Cardiac fibroblast (primary cell): Measurements from ENCODE around the gene PRSS21.

Experiments
- DNase-seq, 2 donors: peaks; one replicate each; pipeline versions ENCODE4 v3.0.0 to v3.0.0-alpha.2; 2010; ENCODE audit warnings: low read depth in 2 of 2
- H3K4me3 ChIP-seq, 2 donors: replicated peaks in 1 of 2; 1 replicate in 1 of 2; 2 replicates in 1 of 2; pipeline ENCODE4 v1.5.1; 2011; ENCODE audit warnings: low read depth in 2 of 2, low read length in 2 of 2, mild to moderate bottlenecking in 2 of 2, moderate library complexity in 1 of 2
- TF ChIP-seq, protein P1 (sequence below): IDR thresholded peaks from one replicate; pipeline ENCODE4 v1.5.1; 2011; ENCODE audit warnings: low read depth, mild to moderate bottlenecking, low read length, inconsistent platforms

PRSS21 gene

DNA sequence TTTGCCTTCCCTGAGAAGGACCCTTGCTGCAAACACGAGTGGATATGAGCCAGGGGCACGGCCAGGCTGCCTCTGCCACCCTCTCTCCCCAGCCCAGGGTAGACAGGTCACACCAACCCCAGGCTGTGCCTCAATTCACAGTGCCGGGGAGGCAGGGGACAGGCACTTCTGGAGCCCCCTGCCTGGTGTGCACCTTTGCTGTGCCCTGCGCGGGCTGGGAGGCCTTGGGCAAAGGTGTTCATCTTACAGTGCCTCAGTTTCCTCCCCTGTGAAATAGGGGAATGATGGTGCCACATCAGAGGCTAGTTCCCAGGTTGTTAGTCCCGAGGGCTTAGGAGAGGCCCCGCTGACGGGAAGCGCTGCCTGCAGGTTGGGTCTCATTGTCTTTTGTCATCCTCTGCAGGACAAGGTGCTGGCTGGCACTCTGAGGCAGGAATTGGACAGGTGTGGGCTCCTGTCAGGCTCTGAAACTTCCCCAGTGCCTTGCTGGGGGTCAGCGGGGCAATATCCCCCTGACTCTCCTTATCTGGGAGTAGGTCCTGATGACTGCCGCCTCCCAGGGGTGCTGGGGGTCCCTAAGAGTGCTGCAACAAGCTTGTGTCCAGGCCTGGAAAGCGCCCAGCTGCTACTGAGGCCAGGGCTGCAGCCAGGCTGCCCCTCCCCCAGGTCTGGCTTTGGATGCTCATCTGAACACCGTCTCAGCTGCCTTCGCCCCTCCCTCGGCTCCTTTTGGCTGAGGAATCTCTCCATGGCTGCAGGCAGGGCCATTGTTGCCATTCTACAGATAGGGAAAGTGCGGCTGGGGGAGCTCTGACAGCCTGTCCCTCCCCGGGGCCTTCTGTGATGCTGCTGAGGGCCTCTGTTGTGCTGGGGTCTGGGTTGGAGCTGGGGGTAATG lies 3.1 kb downstream of the PRSS21 start:
- no peak for DNase-seq
- TF ChIP-seq, protein P1, sequence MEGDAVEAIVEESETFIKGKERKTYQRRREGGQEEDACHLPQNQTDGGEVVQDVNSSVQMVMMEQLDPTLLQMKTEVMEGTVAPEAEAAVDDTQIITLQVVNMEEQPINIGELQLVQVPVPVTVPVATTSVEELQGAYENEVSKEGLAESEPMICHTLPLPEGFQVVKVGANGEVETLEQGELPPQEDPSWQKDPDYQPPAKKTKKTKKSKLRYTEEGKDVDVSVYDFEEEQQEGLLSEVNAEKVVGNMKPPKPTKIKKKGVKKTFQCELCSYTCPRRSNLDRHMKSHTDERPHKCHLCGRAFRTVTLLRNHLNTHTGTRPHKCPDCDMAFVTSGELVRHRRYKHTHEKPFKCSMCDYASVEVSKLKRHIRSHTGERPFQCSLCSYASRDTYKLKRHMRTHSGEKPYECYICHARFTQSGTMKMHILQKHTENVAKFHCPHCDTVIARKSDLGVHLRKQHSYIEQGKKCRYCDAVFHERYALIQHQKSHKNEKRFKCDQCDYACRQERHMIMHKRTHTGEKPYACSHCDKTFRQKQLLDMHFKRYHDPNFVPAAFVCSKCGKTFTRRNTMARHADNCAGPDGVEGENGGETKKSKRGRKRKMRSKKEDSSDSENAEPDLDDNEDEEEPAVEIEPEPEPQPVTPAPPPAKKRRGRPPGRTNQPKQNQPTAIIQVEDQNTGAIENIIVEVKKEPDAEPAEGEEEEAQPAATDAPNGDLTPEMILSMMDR, result no peak

DNA sequence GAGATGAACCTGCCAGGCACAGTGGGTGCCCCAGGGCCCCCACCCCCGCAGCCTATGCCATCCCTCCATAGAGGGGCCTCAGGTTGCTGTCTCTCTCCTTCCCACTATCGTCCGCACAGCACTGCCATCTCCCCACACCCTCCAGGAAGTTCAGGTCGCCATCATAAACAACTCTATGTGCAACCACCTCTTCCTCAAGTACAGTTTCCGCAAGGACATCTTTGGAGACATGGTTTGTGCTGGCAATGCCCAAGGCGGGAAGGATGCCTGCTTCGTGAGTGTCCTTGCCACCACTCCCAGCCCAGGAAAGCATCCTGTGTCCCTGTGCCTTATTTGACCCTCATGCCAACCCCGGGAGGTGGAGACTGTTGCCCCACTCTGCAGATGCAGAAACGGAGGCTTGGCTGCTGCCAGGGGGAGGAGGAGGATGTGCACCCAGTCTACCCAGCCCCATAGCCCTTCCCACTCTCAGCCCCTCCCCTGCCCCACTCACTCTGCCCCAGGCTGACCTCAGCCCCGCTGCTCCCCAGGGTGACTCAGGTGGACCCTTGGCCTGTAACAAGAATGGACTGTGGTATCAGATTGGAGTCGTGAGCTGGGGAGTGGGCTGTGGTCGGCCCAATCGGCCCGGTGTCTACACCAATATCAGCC lies 3.9 kb downstream of the PRSS21 start:
- no peak overlapping the region for H3K4me3 ChIP-seq
- TF ChIP-seq, protein P1, result no peak
- DNase-seq, result no peak

More for the DNA sequence above, 3.1 kb downstream of the PRSS21 start:
- H3K4me3 ChIP-seq, result no peak overlapping the region

DNA sequence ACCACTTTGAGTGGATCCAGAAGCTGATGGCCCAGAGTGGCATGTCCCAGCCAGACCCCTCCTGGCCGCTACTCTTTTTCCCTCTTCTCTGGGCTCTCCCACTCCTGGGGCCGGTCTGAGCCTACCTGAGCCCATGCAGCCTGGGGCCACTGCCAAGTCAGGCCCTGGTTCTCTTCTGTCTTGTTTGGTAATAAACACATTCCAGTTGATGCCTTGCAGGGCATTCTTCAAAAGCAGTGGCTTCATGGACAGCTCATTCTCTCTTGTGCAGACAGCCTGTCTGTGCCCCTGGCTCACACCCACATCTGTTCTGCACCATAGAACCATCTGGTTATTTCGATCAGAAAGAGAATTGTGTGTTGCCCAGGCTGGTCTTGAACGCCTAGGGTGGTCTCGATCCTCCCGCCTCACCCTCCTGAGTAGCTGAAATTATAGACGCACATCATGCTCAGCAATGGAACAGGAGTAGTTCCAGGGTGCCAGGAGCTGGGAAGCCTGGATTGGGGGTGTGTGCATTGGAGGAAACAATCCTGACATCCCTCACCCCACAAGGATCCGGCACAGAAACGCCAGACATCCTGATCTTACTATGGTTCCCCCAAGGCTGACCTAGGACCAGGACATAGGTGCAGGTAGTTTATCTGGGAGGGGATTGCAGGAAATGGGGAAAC lies 4.6 kb downstream of the PRSS21 start:
- TF ChIP-seq, protein P1, result no peak
- no peak overlapping the region for H3K4me3 ChIP-seq
- no peak for DNase-seq

DNA sequence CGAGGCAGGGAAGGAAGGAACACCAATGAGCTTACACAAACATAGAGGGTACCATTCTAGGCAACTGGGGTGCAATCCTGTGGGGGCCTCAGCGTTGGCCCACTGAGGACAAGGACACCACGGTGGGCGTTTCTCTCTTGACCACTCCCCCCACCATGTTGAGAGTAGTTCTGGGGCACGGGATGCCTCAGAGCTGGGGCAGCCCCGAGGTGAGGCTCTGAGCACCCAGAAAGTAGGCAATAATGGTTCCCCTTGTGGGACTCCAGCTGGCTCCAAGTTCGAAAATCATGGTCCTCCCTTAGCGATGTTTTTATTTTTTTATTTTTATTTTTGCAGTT lies 5.1 kb downstream of the PRSS21 start:
- H3K4me3 ChIP-seq, result no peak overlapping the region
- no peak for DNase-seq
- TF ChIP-seq, protein P1, result no peak

DNA sequence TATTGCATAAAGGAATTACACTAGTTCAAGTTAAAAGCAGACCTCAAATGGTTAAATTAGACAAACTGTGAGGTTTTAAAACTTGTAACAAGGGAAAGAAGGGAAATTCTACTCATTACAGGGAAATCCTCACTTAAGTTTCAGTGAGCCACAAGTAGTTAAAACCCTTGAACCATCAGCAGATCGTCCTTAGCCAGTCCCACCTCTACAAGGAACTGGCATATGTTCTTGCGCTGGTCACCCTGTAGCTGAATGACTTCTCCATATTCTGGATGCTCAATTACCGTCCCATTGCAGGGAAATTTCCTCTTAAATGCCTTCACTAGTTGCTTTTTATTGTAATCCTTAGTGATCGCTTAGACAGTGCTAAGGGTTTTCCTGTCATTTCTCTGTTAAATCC lies 5.5 kb downstream of the PRSS21 start:
- no peak overlapping the region for H3K4me3 ChIP-seq
- TF ChIP-seq, protein P1, result no peak
- DNase-seq, result no peak

DNA sequence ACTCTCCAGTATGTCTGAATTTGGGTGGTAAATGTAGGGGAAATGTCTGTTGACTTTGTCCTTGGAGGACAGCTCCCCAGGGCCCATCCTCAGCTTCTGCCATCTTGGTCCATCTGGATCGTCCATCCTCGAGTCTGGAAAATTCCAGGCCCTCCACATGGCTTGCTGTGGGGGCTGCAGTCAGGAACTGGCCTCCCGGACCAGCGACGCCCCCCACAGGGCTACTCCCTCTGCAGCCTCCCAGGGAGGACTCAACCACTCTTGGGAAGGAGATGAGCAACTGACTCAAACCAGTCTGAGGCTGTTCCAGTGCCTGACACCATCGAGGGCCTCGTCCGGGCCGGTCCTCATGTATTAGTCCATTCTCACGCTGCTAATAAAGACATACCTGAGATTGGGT lies 7.6 kb downstream of the PRSS21 start:
- no peak for DNase-seq
- H3K4me3 ChIP-seq, result no peak overlapping the region
- TF ChIP-seq, protein P1, result no peak
